HG02885 (cell line): Measurements from ENCODE around the gene SORCS2.

Source experiments
- ATAC-seq: cut with Tn5 transposase; IDR thresholded peaks from one replicate; pipeline ENCODE4 v1.9.1; 2021; ENCODE audit warnings: mild to moderate bottlenecking; ENCODE audit not compliant: unreplicated experiment, poor library complexity

The SORCS2 gene

GRCh38 chr4:7343081-7343655, 150.8 kb downstream of the SORCS2 start:
- ATAC-seq = no peak

DNA sequence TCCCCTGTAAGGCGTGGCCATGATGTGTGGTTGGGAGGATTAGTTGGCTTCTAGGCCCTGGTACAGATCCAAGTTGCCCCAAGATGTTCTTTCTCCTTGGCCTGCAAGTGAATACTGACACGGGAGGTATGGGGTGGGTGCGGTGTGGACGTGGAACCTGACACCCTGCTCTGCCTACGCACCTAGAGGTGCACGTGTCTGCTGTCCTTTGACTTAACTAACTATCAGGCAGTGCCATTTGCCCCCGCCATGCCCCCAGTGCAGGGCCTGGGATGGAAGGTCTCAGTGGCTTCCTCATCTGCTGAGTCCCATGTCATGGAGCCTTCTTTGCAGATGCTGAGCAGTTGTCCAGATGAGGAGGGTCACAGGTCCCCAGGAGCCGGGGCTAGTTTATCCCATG, 151.6 kb downstream of the SORCS2 start:
- ATAC-seq = no peak

- no peak for ATAC-seq
Observed at GRCh38 chr4:7344636-7345155, 152.4 kb downstream of the SORCS2 start.

GRCh38 chr4:7347981-7348380, 155.6 kb downstream of the SORCS2 start:
- ATAC-seq = no peak

- no peak for ATAC-seq
Observed at GRCh38 chr4:7348946-7349900, 156.9 kb downstream of the SORCS2 start.

GRCh38 chr4:7350396-7350795, 158.1 kb downstream of the SORCS2 start:
- ATAC-seq = no peak

- ATAC-seq = no peak
Observed at GRCh38 chr4:7351014-7351413, 158.7 kb downstream of the SORCS2 start.

DNA sequence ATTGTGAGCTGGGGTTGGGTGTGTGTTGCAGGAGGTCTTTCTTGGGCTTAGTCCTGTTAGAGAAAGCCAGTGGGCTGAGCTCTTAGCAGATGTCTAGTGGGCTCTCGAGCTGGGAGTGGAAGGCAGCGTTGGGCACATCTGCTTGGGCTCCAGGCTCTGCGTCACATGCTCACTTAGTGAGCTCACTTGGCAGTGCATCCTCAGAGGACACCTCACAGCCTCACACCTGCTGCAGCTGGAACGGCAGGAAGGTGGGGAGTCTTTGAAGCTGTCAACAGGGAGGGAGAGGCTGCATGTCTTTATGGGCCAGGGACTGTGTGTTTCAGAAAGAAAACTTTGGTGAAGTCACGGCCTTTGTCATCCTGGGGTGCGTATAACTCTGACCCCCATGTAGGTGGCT, 160.1 kb downstream of the SORCS2 start:
- ATAC-seq = no peak

GRCh38 chr4:7353046-7353790, 160.9 kb downstream of the SORCS2 start:
- ATAC-seq = no peak

GRCh38 chr4:7353846-7354610, 161.7 kb downstream of the SORCS2 start:
- no peak for ATAC-seq

- ATAC-seq = no peak
Observed at GRCh38 chr4:7354927-7355326, 162.6 kb downstream of the SORCS2 start.

DNA sequence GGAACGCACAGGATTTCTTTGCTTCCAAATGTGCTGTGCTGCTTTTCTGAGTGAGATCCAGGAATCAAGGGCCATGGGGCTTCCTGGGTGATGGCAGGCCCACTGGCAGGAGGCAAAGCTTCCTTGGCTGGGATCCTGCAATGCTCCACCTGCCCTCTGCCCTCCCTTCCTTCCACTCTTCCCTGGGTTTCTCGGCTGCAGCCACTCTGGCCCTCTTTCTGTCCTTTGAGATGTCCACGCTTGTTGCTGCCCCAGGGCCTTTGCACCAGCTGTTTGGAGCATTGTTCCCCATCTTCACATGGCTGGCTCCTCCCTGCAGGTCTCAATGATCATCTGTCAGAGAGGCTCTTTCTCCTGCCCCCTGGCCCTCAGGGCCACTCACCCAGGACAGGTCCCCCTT, 163.5 kb downstream of the SORCS2 start:
- no peak for ATAC-seq

- ATAC-seq = no peak
Observed at GRCh38 chr4:7356667-7357310, 164.5 kb downstream of the SORCS2 start.

DNA sequence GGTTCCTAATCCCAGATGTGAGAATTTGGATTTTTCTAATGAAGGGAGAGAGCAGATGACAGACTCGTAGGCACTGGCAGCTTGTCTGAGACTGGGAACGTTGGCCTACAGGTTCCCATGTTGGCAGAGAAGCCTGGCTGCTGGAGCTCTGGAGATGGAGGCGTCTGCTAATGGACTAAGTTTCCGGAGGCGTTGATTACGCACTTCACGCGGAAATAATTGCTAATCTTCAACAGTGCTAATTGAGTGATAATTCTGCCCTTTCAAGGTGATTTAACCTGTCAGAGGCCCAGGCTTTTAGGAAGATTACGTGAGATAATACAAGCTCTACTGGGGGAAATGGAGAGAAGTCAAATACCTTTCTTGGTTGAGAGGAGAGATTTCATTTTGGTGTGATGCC, 165.0 kb downstream of the SORCS2 start:
- ATAC-seq = no peak

- no peak for ATAC-seq
Observed at GRCh38 chr4:7358100-7358735, 165.9 kb downstream of the SORCS2 start.

DNA sequence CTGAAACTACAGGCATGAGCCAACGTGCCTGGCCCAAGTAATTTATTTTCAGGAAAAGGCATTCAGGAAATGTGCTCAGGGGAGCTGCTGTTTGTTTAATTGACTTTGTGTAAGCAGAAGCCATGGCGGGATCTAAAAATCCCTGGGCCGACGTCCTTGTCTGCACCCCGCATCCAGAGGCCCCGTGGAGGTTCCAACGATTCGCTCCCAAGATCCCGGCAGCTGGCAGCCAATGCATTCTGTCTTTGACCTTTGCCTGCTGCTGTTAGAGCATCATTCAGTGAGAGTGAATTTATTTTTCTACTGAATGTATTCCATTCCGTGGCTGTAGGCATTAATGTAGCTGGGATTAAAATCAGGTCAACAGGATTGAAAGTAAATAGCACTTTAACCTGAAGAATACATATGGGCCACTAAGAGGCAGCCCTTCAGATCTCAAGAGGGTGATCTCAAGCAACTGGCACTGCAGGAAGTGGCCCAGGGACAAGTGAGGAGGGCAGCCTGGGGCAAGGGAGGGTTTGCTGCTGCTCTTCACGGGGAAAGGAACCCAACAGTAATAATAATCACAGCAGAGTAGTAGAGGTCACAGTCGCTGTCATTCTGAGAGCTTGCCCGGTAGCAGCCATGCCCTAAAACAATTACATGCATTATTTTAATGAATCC, 167.2 kb downstream of the SORCS2 start:
- ATAC-seq = no peak

GRCh38 chr4:7360806-7361205, 168.5 kb downstream of the SORCS2 start:
- no peak for ATAC-seq

DNA sequence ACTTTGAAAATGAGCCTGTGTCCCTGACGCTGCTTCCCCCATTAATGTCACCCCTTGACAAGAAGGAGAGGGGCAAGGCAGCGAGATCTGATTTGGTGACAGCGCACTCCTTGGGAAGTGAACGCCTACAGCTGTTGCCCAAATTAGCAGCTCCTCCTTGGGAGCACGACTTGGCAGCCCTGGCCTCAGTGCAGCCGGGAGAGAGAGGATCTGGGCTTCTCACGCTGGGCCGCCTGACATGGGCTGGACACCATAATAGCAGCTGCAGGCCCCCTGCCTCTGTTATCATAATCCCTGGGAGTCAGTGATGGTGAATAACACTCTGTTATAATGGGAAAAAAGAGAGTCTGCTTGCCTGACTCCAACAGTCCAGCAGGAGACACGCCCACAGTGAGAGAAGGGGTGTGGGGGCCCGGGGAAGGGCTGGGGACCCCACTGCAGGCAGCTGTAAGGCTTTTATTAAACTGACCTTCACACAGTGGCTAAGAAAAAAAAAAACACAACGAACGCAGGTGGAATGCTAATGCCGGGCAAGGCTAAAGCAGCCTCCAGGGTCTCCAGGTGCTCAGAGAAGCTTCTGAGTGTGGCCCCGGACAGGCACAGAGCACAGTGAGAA, 169.1 kb downstream of the SORCS2 start:
- no peak for ATAC-seq
